BE2C (cell line): ENCODE data around the gene DIO1.

Experiments used
- DNase-seq: peaks from one replicate; pipeline ENCODE4 v3.0.0-alpha.2; 2020
- H3K27me3 ChIP-seq: fragments of 250-450 bp; sonication (Bioruptor Pico); 2 replicates; pipeline ENCODE4 v1.5.1; 2020; ENCODE audit warnings: mild to moderate bottlenecking
- H3K36me3 ChIP-seq: fragments of 250-450 bp; sonication (Bioruptor Pico); 2 replicates; pipeline ENCODE4 v1.5.1; 2020; ENCODE audit warnings: mild to moderate bottlenecking
- H3K4me1 ChIP-seq: fragments of 250-450 bp; sonication (Bioruptor Pico); 2 replicates; pipeline ENCODE4 v1.5.1; 2020
- H3K4me3 ChIP-seq: 2 replicates; pipeline ENCODE4 v1.5.1; 2011; ENCODE audit warnings: low read depth, low read length
- H3K9me3 ChIP-seq: fragments of 250-450 bp; sonication (Bioruptor Pico); 2 replicates; pipeline ENCODE4 v1.5.1; 2020
- TF ChIP-seq, protein P1 (sequence below): IDR thresholded peaks from 2 replicates; pipeline ENCODE4 v1.5.1; 2012; ENCODE audit warnings: mild to moderate bottlenecking, low read depth, low read length

The DIO1 gene

DNA sequence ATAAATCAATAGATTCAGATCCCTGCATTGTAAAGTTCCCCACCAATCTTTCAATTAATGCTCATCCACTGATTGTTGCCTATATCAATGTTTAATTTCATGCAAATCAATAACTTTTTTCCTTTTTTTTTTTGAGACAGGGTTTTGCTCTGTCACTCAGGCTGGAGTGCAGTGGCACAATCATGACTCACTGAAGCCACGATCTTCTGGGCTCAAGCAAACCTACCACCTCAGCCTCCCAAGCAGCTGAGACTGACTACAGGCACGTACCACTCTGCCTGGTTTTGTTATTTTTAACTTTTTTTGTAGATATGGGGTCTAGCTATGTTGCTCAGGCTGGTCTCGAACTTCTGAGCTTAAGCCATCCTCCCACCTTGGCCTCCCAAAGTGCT is 25.7 kb downstream of the DIO1 start:
- H3K36me3 ChIP-seq = no peaks in the 10 kb centered on the region

DNA sequence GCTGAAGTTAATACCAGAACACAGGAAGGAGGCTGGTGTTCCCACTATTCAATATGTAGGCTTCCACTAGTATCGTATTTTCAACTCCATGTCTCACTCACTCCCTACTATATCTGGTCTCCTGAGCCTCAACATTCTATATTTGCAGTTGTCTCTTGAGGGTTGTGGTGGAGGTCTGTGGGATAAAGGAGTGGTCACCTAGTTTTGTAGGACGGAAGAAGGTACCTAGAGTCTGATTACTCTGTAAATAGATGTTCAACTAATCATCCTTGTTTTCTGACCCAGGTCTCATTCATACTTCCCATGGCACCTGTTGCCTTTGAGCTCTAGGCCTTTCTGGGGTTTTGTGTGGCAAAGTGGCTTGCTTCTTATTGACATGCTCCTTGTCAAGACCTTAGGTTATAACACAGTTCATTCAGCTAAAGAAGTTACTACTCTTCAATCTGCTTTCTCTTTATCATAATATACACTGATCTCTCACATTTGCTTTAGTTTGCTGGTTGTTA is 33.4 kb downstream of the DIO1 start:
- TF ChIP-seq, protein P1, sequence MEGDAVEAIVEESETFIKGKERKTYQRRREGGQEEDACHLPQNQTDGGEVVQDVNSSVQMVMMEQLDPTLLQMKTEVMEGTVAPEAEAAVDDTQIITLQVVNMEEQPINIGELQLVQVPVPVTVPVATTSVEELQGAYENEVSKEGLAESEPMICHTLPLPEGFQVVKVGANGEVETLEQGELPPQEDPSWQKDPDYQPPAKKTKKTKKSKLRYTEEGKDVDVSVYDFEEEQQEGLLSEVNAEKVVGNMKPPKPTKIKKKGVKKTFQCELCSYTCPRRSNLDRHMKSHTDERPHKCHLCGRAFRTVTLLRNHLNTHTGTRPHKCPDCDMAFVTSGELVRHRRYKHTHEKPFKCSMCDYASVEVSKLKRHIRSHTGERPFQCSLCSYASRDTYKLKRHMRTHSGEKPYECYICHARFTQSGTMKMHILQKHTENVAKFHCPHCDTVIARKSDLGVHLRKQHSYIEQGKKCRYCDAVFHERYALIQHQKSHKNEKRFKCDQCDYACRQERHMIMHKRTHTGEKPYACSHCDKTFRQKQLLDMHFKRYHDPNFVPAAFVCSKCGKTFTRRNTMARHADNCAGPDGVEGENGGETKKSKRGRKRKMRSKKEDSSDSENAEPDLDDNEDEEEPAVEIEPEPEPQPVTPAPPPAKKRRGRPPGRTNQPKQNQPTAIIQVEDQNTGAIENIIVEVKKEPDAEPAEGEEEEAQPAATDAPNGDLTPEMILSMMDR = no peak
- H3K36me3 ChIP-seq = no peaks in the 10 kb centered on the region

More for the DNA sequence above, 25.7 kb downstream of the DIO1 start:
- no peaks in the 10 kb centered on the region for H3K9me3 ChIP-seq
- no peaks in the 10 kb centered on the region for H3K27me3 ChIP-seq
- TF ChIP-seq, protein P1 = no peak
- H3K4me3 ChIP-seq = no peak overlapping the region
- H3K4me1 ChIP-seq = no peaks in the 10 kb centered on the region
- no peak for DNase-seq

DNA sequence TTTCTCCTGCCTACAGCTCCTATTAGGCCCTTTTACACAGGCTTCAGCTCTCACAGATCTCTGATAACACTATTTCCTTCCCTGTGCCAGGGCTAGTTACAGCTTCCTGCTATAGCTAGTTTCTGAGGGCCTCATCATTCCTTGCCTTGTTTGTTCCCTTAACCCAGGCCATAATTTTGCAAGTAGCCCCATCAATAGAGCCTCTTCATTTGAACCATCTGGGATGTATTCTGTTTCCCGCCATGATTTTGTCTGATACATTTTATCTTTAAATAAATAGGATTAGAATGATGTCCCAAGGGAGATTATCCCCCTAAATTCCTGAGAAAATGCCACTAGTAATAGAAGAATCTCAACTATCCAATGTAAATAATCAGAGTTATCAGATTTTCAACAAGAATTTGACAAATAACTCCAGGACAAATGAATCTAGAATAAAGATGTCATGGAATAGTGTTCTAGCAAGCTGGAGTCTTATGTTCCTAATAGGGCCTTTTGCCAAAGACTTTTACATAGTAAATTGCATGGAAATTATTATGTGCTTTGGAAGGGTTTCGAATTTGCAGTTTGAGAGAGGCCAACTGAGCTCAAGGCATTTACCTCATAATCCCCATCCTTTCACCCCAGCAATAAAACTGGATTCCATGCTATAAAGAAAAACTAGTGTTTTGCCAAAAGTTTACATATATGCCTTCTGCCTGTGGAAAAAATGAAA is 35.4 kb downstream of the DIO1 start:
- Histone ChIP-seq H3K27me3 (no peaks in the 10 kb centered on the region), H3K4me3 (no peak overlapping the region), H3K4me1 (no peaks in the 10 kb centered on the region), H3K9me3 (no peaks in the 10 kb centered on the region), H3K36me3 (no peaks in the 10 kb centered on the region)
- TF ChIP-seq, protein P1 = no peak
- DNase-seq = no peak

More for the DNA sequence above, 33.4 kb downstream of the DIO1 start:
- Histone ChIP-seq H3K4me1 (no peaks in the 10 kb centered on the region), H3K9me3 (no peaks in the 10 kb centered on the region), H3K4me3 (no peak overlapping the region), H3K27me3 (no peaks in the 10 kb centered on the region)
- no peak for DNase-seq

DNA sequence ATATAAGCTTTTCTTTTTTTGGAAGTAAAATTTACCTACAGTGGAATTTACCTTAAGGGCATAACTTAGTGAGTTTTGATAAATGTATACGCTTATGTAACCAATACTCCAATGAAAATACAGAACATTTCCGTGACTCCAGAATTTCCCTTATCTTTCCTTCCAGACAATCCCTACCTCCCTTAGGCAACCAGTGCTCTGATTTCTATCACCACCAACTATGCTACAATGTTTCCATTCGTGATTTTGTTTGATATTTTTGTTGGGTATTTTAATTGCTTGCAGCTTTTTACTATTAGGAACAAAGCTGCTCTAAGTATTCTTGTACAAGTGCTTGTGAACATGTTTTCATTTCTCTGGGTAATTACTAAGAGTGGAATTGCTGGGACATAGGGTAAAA is 36.9 kb downstream of the DIO1 start:
- Histone ChIP-seq H3K4me1 (no peaks in the 10 kb centered on the region), H3K36me3 (no peaks in the 10 kb centered on the region), H3K9me3 (no peaks in the 10 kb centered on the region), H3K27me3 (no peaks in the 10 kb centered on the region), H3K4me3 (no peak overlapping the region)
- no peak for DNase-seq
- TF ChIP-seq, protein P1 = no peak

DNA sequence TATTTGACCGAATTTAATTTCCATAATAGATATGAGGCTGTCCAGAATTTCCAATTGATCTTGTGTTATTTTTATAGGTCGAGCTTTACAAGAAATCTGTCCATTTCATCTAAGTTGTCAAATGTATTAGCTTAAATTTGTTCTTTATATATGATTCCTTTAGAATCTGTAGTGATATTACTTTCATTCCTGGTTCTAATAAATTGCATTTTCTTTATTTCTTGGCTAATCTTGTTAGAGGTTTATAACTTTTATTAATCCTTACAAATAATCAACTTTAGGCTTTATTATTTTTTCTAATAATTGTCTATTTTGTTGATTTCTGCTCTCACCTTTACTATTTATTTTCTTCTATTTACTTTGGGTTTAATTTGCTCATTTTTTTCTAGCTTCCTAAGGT is 37.5 kb downstream of the DIO1 start:
- H3K36me3 ChIP-seq = no peaks in the 10 kb centered on the region
- no peaks in the 10 kb centered on the region for H3K27me3 ChIP-seq

More for the DNA sequence above, 37.5 kb downstream of the DIO1 start:
- TF ChIP-seq, protein P1 = no peak
- Histone ChIP-seq H3K4me3 (no peak overlapping the region), H3K4me1 (no peaks in the 10 kb centered on the region), H3K9me3 (no peaks in the 10 kb centered on the region)
- DNase-seq = no peak
